Osteoblast (primary cell): ENCODE measurements around the gene ROCK2. TPM values are rescaled to one million over a fixed set of nuclear protein-coding genes. Genes with fewer than 3 reads are reported as not detected.

Experiments used
- DNase-seq: peaks from one replicate; pipeline ENCODE4 v3.0.0; 2011; ENCODE audit warnings: low spot score, mixed read lengths; ENCODE audit not compliant: insufficient read length; ENCODE audit errors: missing footprints
- H2AFZ ChIP-seq: 2 replicates; pipeline ENCODE4 v1.6.0; 2011; ENCODE audit warnings: mild to moderate bottlenecking, low read length
- H3K27ac ChIP-seq: 2 replicates; pipeline ENCODE4 v1.5.1; 2011; ENCODE audit warnings: mild to moderate bottlenecking, low read depth, low read length, moderate library complexity
- H3K27me3 ChIP-seq: 2 replicates; pipeline ENCODE4 v1.6.0; 2012; ENCODE audit warnings: mild to moderate bottlenecking, control low read depth, inconsistent platforms, low read length, moderate library complexity; ENCODE audit not compliant: insufficient read depth
- H3K36me3 ChIP-seq: 2 replicates; pipeline ENCODE4 v1.5.1; 2011; ENCODE audit warnings: mild to moderate bottlenecking, low read length, control low read depth, moderate library complexity; ENCODE audit not compliant: insufficient read depth
- H3K4me1 ChIP-seq: 2 replicates; pipeline ENCODE4 v1.5.1; 2011; ENCODE audit warnings: mild to moderate bottlenecking, low read length, control low read depth, moderate library complexity; ENCODE audit not compliant: insufficient read depth
- H3K4me2 ChIP-seq: 2 replicates; pipeline ENCODE4 v1.6.0; 2011; ENCODE audit warnings: mild to moderate bottlenecking, low read length; ENCODE audit not compliant: insufficient read depth
- H3K4me3 ChIP-seq: fragments of 200-600 bp; sonication (generic); 3 replicates; pipeline ENCODE4 v1.5.1; 2012; ENCODE audit warnings: mild to moderate bottlenecking, low read length, inconsistent platforms; ENCODE audit not compliant: insufficient read depth
- H3K79me2 ChIP-seq: 2 replicates; pipeline ENCODE4 v1.6.0; 2012; ENCODE audit warnings: mild to moderate bottlenecking, low read length, control low read depth, inconsistent platforms; ENCODE audit not compliant: insufficient read depth
- H3K9me3 ChIP-seq: 2 replicates; pipeline ENCODE4 v1.5.1; 2011; ENCODE audit warnings: low read depth, low read length, control low read depth
- H4K20me1 ChIP-seq: 2 replicates; pipeline ENCODE4 v1.6.0; 2012; ENCODE audit warnings: mild to moderate bottlenecking, low read length, control low read depth; ENCODE audit not compliant: insufficient read depth
- total RNA-seq: library from RNA; depleted of rRNA; stranded (reverse); fragments of >200 nt; gene quantifications from 2 replicates; pipeline ENCODE4 v1.2.3, GENCODE V29; 2012
- TF ChIP-seq, protein P1 (sequence below): IDR thresholded peaks from 2 replicates; pipeline ENCODE4 v1.5.1; 2011; ENCODE audit warnings: mild to moderate bottlenecking, low read depth, low read length, moderate library complexity; ENCODE audit errors: extremely low read depth

ROCK2 gene
- total RNA-seq, 1 donor, result 59.7 TPM

- no peak overlapping the region for H3K4me3 ChIP-seq
- TF ChIP-seq, protein P1, sequence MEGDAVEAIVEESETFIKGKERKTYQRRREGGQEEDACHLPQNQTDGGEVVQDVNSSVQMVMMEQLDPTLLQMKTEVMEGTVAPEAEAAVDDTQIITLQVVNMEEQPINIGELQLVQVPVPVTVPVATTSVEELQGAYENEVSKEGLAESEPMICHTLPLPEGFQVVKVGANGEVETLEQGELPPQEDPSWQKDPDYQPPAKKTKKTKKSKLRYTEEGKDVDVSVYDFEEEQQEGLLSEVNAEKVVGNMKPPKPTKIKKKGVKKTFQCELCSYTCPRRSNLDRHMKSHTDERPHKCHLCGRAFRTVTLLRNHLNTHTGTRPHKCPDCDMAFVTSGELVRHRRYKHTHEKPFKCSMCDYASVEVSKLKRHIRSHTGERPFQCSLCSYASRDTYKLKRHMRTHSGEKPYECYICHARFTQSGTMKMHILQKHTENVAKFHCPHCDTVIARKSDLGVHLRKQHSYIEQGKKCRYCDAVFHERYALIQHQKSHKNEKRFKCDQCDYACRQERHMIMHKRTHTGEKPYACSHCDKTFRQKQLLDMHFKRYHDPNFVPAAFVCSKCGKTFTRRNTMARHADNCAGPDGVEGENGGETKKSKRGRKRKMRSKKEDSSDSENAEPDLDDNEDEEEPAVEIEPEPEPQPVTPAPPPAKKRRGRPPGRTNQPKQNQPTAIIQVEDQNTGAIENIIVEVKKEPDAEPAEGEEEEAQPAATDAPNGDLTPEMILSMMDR, result no peak
- H4K20me1 ChIP-seq, result no peaks in the 10 kb centered on the region
- peaks cover 36% of the 10 kb centered on the region for H3K4me1 ChIP-seq
- no peaks in the 10 kb centered on the region for H3K36me3 ChIP-seq
- H3K9me3 ChIP-seq, result no peaks in the 10 kb centered on the region
- no peaks in the 10 kb centered on the region for H3K27me3 ChIP-seq
- H3K4me2 ChIP-seq, result no peak overlapping the region
- no peaks in the 10 kb centered on the region for H3K79me2 ChIP-seq
- peak; percentile 68 for DNase-seq
- peak overlapping the region; percentile 20 for H2AFZ ChIP-seq
- no peak overlapping the region for H3K27ac ChIP-seq
These were observed 42.6 kb upstream of the ROCK2 start for GRCh38 chr2:11387100-11387390.

GRCh38 chr2:11385847-11386246 is 41.4 kb upstream of the ROCK2 start:
- H3K4me1 ChIP-seq, result peaks cover 28% of the 10 kb centered on the region
- TF ChIP-seq, protein P1, result no peak
- H4K20me1 ChIP-seq, result no peaks in the 10 kb centered on the region
- DNase-seq, result no peak
- H3K79me2 ChIP-seq, result no peaks in the 10 kb centered on the region
- H3K4me3 ChIP-seq, result peak overlapping the region; percentile 12
- no peaks in the 10 kb centered on the region for H3K27me3 ChIP-seq
- no peaks in the 10 kb centered on the region for H3K36me3 ChIP-seq
- peak overlapping the region; percentile 84 for H2AFZ ChIP-seq
- H3K9me3 ChIP-seq, result no peaks in the 10 kb centered on the region
- peak overlapping the region; percentile 15 for H3K27ac ChIP-seq
- peak overlapping the region; percentile 57 for H3K4me2 ChIP-seq

DNA sequence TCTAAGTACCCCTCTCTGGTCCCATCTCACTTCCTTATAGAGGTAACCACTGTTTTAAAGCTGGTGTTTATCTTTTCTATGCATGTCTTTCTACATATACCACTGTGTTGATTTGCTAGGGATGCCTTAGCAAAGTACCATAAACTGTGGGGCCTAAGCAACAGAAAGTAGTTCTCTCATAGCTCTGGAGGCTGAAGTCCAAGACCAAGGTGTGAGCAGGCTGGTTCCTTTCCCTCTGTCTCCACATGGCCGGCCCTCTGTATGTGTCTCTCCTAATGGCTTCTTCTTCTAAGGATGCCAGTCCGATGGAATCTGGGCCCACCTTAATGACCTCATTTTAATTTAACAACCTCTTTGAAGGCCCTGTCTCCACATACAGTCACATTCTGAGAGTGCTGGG is 40.8 kb upstream of the ROCK2 start:
- peaks cover 27% of the 10 kb centered on the region for H3K4me1 ChIP-seq
- H3K36me3 ChIP-seq, result no peaks in the 10 kb centered on the region
- no peak overlapping the region for H3K27ac ChIP-seq
- H3K4me2 ChIP-seq, result no peak overlapping the region
- TF ChIP-seq, protein P1, result no peak
- no peak overlapping the region for H2AFZ ChIP-seq
- H3K79me2 ChIP-seq, result no peaks in the 10 kb centered on the region
- H4K20me1 ChIP-seq, result no peaks in the 10 kb centered on the region
- no peak for DNase-seq
- H3K27me3 ChIP-seq, result no peaks in the 10 kb centered on the region
- no peaks in the 10 kb centered on the region for H3K9me3 ChIP-seq
- H3K4me3 ChIP-seq, result no peak overlapping the region

DNA sequence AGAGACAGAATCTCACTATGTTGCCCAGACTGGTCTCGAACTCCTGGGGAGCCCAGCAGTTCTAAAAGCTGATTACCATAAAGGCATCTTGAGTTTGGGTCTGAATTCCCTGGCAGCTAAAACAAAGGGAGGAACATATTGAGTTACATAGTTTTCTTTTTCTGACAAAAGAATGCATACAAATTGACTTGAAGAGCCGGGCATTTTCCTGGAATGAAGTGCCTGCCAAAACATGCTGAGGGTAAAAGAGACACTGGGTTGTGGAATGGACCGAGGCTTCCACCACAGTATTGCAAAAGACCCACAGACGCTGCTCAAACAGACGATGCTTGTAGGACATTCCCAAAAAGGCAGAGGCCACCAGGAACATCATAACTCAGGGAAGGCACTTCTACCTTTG is 35.1 kb upstream of the ROCK2 start:
- H2AFZ ChIP-seq, result peak overlapping the region; percentile 84
- H3K27ac ChIP-seq, result peak overlapping the region; percentile 57

More for the DNA sequence above, 35.1 kb upstream of the ROCK2 start:
- Histone ChIP-seq H3K79me2 (no peaks in the 10 kb centered on the region), H3K4me1 (peaks cover 28% of the 10 kb centered on the region), H3K36me3 (no peaks in the 10 kb centered on the region), H4K20me1 (no peaks in the 10 kb centered on the region), H3K9me3 (no peaks in the 10 kb centered on the region), H3K4me3 (no peak overlapping the region), H3K4me2 (peak overlapping the region; percentile 39), H3K27me3 (no peaks in the 10 kb centered on the region)
- TF ChIP-seq, protein P1, result no peak
- DNase-seq, result peak; percentile 83
